Neural progenitor cell (in vitro differentiated cells): Measurements from ENCODE around the gene CACFD1. TPM values are rescaled to one million over a fixed set of nuclear protein-coding genes. Genes with fewer than 3 reads are reported as not detected.
A peak's percentile ranks its signal among the peaks of the same experiment; 100 is the strongest.

Experiments
- DNase-seq: peaks from one replicate; pipeline ENCODE4 v3.0.0-alpha.2; 2016; ENCODE audit warnings: low spot score
- H2AFZ ChIP-seq: fragments of 200-600 bp; sonication (generic); replicated peaks from 2 replicates; pipeline ENCODE4 v1.6.1; 2016; ENCODE audit warnings: antibody characterized with exemption
- H3F3A ChIP-seq: fragments of 200-600 bp; sonication (generic); 2 replicates; pipeline ENCODE4 v1.6.1; 2016; ENCODE audit warnings: antibody characterized with exemption, low read depth
- H3K27ac ChIP-seq: fragments of 200-600 bp; sonication (generic); 2 replicates; pipeline ENCODE4 v1.5.1; 2016; ENCODE audit warnings: mild to moderate bottlenecking
- H3K27me3 ChIP-seq: fragments of 200-600 bp; sonication (generic); 2 replicates; pipeline ENCODE4 v1.6.1; 2016; ENCODE audit warnings: mild to moderate bottlenecking, moderate library complexity
- H3K36me3 ChIP-seq: fragments of 200-600 bp; sonication (generic); 2 replicates; pipeline ENCODE4 v1.5.1; 2016
- H3K4me1 ChIP-seq: fragments of 200-600 bp; sonication (generic); 2 replicates; pipeline ENCODE4 v1.6.1; 2016; ENCODE audit warnings: mixed run types
- H3K4me2 ChIP-seq: fragments of 200-600 bp; sonication (generic); 2 replicates; pipeline ENCODE4 v1.6.1; 2016
- H3K4me3 ChIP-seq: fragments of 200-600 bp; sonication (generic); 2 replicates; pipeline ENCODE4 v1.5.1; 2016
- H3K79me2 ChIP-seq: fragments of 200-600 bp; sonication (generic); 2 replicates; pipeline ENCODE4 v1.6.1; 2016; ENCODE audit warnings: low read depth
- H3K9ac ChIP-seq: fragments of 200-600 bp; sonication (generic); 2 replicates; pipeline ENCODE4 v1.6.1; 2016
- H3K9me3 ChIP-seq: fragments of 200-600 bp; sonication (generic); 2 replicates; pipeline ENCODE4 v1.5.1; 2016; ENCODE audit warnings: low read depth
- H4K20me1 ChIP-seq: fragments of 200-600 bp; sonication (generic); 2 replicates; pipeline ENCODE4 v1.6.1; 2016; ENCODE audit warnings: low read depth
- H3K27ac Mint-ChIP-seq: 3 replicates; pipeline ENCODE4 v1.8.0; 2021; ENCODE audit warnings: mixed read lengths
- H3K27me3 Mint-ChIP-seq: 2 replicates; pipeline ENCODE4 v1.8.0; 2022; ENCODE audit warnings: low read depth, mild to moderate bottlenecking, inconsistent platforms, moderate library complexity, mixed read lengths; ENCODE audit not compliant: insufficient read depth
- H3K36me3 Mint-ChIP-seq: 3 replicates; pipeline ENCODE4 v1.8.0; 2021; ENCODE audit warnings: mixed read lengths
- H3K4me1 Mint-ChIP-seq: 3 replicates; pipeline ENCODE4 v1.8.0; 2021; ENCODE audit warnings: mixed read lengths
- H3K4me3 Mint-ChIP-seq: 3 replicates; pipeline ENCODE4 v1.8.0; 2021; ENCODE audit warnings: mild to moderate bottlenecking, moderate library complexity, mixed read lengths
- H3K9me3 Mint-ChIP-seq: 3 replicates; pipeline ENCODE4 v1.8.0; 2020; ENCODE audit warnings: mixed read lengths
- CTCF ChIP-seq: fragments of 200-600 bp; sonication (generic); IDR thresholded peaks from 2 replicates; pipeline ENCODE4 v1.5.1; 2017; ENCODE audit warnings: antibody characterized with exemption, mild to moderate bottlenecking
- EZH2 ChIP-seq: fragments of 200-600 bp; sonication (generic); IDR thresholded peaks from 2 replicates; pipeline ENCODE4 v1.6.1; 2017; ENCODE audit warnings: antibody characterized with exemption, mild to moderate bottlenecking, moderate library complexity
- EZH2phosphoT487 ChIP-seq: fragments of 200-600 bp; sonication (generic); IDR thresholded peaks from 2 replicates; pipeline ENCODE4 v1.6.1; 2017; ENCODE audit warnings: antibody characterized with exemption
- total RNA-seq: library from RNA; depleted of rRNA; stranded (reverse); fragments of >200 nt; gene quantifications from 2 replicates; pipeline ENCODE4 v1.2.3, GENCODE V29; 2015; ENCODE audit warnings: low replicate concordance

Gene CACFD1
- total RNA-seq, 1 donor from 2014 or later, result 15.7 TPM

GRCh38 chr9:133433351-133433843 lies 26.4 kb upstream of the CACFD1 start:
- Histone ChIP-seq H3K4me3 (no peak overlapping the region), H3K9me3 (no peaks in the 10 kb centered on the region), H3K9ac (no peak overlapping the region), H3K36me3 (no peaks in the 10 kb centered on the region), H3F3A (peaks cover 4% of the 10 kb centered on the region), H3K79me2 (no peaks in the 10 kb centered on the region), H3K27ac (no peak overlapping the region), H2AFZ (no peak overlapping the region), H4K20me1 (no peaks in the 10 kb centered on the region), H3K4me1 (no peaks in the 10 kb centered on the region), H3K4me2 (no peak overlapping the region), H3K27me3 (peaks cover 21% of the 10 kb centered on the region)
- Mint-ChIP-seq H3K36me3 (no peaks in the 10 kb centered on the region), H3K27ac (no peak overlapping the region), H3K4me1 (peaks cover 2% of the 10 kb centered on the region), H3K27me3 (peaks cover 6% of the 10 kb centered on the region), H3K4me3 (no peak overlapping the region), H3K9me3 (no peaks in the 10 kb centered on the region)
- TF ChIP-seq EZH2, result no peak
- no peak for TF ChIP-seq CTCF
- no peak for TF ChIP-seq EZH2phosphoT487
- DNase-seq, result no peak

- no peak overlapping the region for H3K4me2 ChIP-seq
- H3K27ac Mint-ChIP-seq, result no peak overlapping the region
- TF ChIP-seq CTCF (no peak), EZH2 (no peak), EZH2phosphoT487 (no peak)
- no peaks in the 10 kb centered on the region for H3K27me3 ChIP-seq
- H2AFZ ChIP-seq, result no peak overlapping the region
- H3K79me2 ChIP-seq, result no peaks in the 10 kb centered on the region
- no peak for DNase-seq
- H3K9me3 ChIP-seq, result no peaks in the 10 kb centered on the region
- H3K9ac ChIP-seq, result no peak overlapping the region
- H3K27me3 Mint-ChIP-seq, result peaks cover 2% of the 10 kb centered on the region
- H3K4me3 ChIP-seq, result no peak overlapping the region
- no peaks in the 10 kb centered on the region for H3K4me1 ChIP-seq
- H3K9me3 Mint-ChIP-seq, result no peaks in the 10 kb centered on the region
- no peaks in the 10 kb centered on the region for H4K20me1 ChIP-seq
- H3K27ac ChIP-seq, result no peak overlapping the region
- no peaks in the 10 kb centered on the region for H3K4me1 Mint-ChIP-seq
- no peaks in the 10 kb centered on the region for H3K36me3 Mint-ChIP-seq
- H3F3A ChIP-seq, result no peaks in the 10 kb centered on the region
- no peaks in the 10 kb centered on the region for H3K36me3 ChIP-seq
- no peak overlapping the region for H3K4me3 Mint-ChIP-seq
These were observed 23.1 kb upstream of the CACFD1 start for GRCh38 chr9:133436681-133437080.

- no peak overlapping the region for H3K9ac ChIP-seq
- no peaks in the 10 kb centered on the region for H3K79me2 ChIP-seq
- H3K4me2 ChIP-seq, result no peak overlapping the region
- Mint-ChIP-seq H3K4me3 (no peak overlapping the region), H3K36me3 (no peaks in the 10 kb centered on the region), H3K27me3 (peaks cover 2% of the 10 kb centered on the region), H3K27ac (no peak overlapping the region), H3K9me3 (no peaks in the 10 kb centered on the region), H3K4me1 (no peaks in the 10 kb centered on the region)
- H3K27ac ChIP-seq, result no peak overlapping the region
- H3K9me3 ChIP-seq, result no peaks in the 10 kb centered on the region
- DNase-seq, result no peak
- H3F3A ChIP-seq, result no peaks in the 10 kb centered on the region
- TF ChIP-seq CTCF (peak; percentile 21), EZH2phosphoT487 (no peak)
- no peaks in the 10 kb centered on the region for H4K20me1 ChIP-seq
- no peak overlapping the region for H3K4me3 ChIP-seq
- H3K27me3 ChIP-seq, result no peaks in the 10 kb centered on the region
- no peaks in the 10 kb centered on the region for H3K4me1 ChIP-seq
- no peaks in the 10 kb centered on the region for H3K36me3 ChIP-seq
- no peak overlapping the region for H2AFZ ChIP-seq
These were observed 21.8 kb upstream of the CACFD1 start for GRCh38 chr9:133437753-133438531.
